HepG2 (cell line): ENCODE data around the gene ENO2. TPM values are rescaled to one million over a fixed set of nuclear protein-coding genes. Genes with fewer than 3 reads are reported as not detected.

ENCODE experiments used
- FOSL1 ChIP-seq: sonication (generic); formaldehyde crosslinking; IDR thresholded peaks from 2 replicates; pipeline ENCODE4 v1.9.0; 2021; ENCODE audit warnings: missing genetic modification reagents, borderline replicate concordance
- HNRNPL ChIP-seq: fragments of 200-400 bp; formaldehyde crosslinking; IDR thresholded peaks from 2 replicates; pipeline ENCODE4 v1.6.1; 2017; ENCODE audit warnings: mild to moderate bottlenecking, low read depth, low read length
- HOMEZ ChIP-seq: IDR thresholded peaks from 2 replicates; pipeline ENCODE4 v1.6.1; 2016; ENCODE audit warnings: low read depth
- KAT8 ChIP-seq: IDR thresholded peaks from 2 replicates; pipeline ENCODE4 v1.6.1; 2016; ENCODE audit warnings: missing genetic modification reagents, missing compliant biosample characterization
- MED13 ChIP-seq: sonication (generic); formaldehyde crosslinking; IDR thresholded peaks from 2 replicates; pipeline ENCODE4 v1.5.0; 2020; ENCODE audit warnings: missing genetic modification reagents
- MYC ChIP-seq: sonication (generic); formaldehyde crosslinking; IDR thresholded peaks from 2 replicates; pipeline ENCODE4 v1.9.0; 2021; ENCODE audit warnings: missing genetic modification reagents, borderline replicate concordance
- NFKBIZ ChIP-seq: IDR thresholded peaks from 2 replicates; pipeline ENCODE4 v1.6.1; 2018; ENCODE audit warnings: missing genetic modification reagents, missing compliant biosample characterization
- PPARG ChIP-seq: conservative IDR thresholded peaks from 2 replicates; pipeline ENCODE4 v1.6.1; 2016; ENCODE audit warnings: missing biosample characterization, missing genetic modification reagents
- STAG1 ChIP-seq: sonication (generic); formaldehyde crosslinking; IDR thresholded peaks from 2 replicates; pipeline ENCODE4 v1.4.0; 2020; ENCODE audit warnings: missing genetic modification reagents
- ZKSCAN8 ChIP-seq: IDR thresholded peaks from 2 replicates; pipeline ENCODE4 v1.6.1; 2016; ENCODE audit warnings: borderline replicate concordance, missing genetic modification reagents, missing compliant biosample characterization
- ZNF460 ChIP-seq: sonication (generic); formaldehyde crosslinking; IDR thresholded peaks from 2 replicates; pipeline ENCODE4 v1.5.1; 2020; ENCODE audit warnings: missing genetic modification reagents, mild to moderate bottlenecking, borderline replicate concordance
- ZNF629 ChIP-seq: sonication (generic); formaldehyde crosslinking; conservative IDR thresholded peaks from 2 replicates; pipeline ENCODE4 v1.5.0; 2020; ENCODE audit warnings: missing genetic modification reagents
- ZNF770 ChIP-seq: sonication (generic); formaldehyde crosslinking; IDR thresholded peaks from 2 replicates; pipeline ENCODE4 v1.5.0; 2020; ENCODE audit warnings: mild to moderate bottlenecking, missing genetic modification reagents
- ZNF792 ChIP-seq: IDR thresholded peaks from 2 replicates; pipeline ENCODE4 v1.6.1; 2016
- polyA plus RNA-seq, 8 experiments: library from polyadenylated mRNA; depleted of rRNA in 3 of 8; stranded (reverse) in 7 of 8; unstranded in 1 of 8; fragments of >200 nt; fragmentation: Illumina TruSeq in 4 of 8; extraction: Trizol in 4 of 8; gene quantifications; 2 replicates each; pipeline versions ENCODE4 v1.2.1 to v1.2.3, GENCODE V29; 2011 to 2016; ENCODE audit warnings: low read depth in 4 of 8, missing spikeins in 1 of 8, mixed read lengths in 1 of 8; ENCODE audit not compliant: insufficient read depth in 1 of 8
- total RNA-seq, 5 experiments: library from RNA; depleted of rRNA; stranded (reverse); fragments of >200 nt; fragmentation: Illumina TruSeq; extraction: Trizol; gene quantifications; 2 replicates each; pipeline ENCODE4 v1.2.3, GENCODE V29; 2016; ENCODE audit warnings: low read depth in 1 of 5
- TF ChIP-seq, protein P1 (sequence below): sonication (generic); formaldehyde crosslinking; IDR thresholded peaks from 2 replicates; pipeline ENCODE4 v1.4.0; 2020; ENCODE audit warnings: missing genetic modification reagents, borderline replicate concordance
- TF ChIP-seq, protein P2 (sequence below): sonication (generic); formaldehyde crosslinking; IDR thresholded peaks from 2 replicates; pipeline ENCODE4 v1.5.1; 2020; ENCODE audit warnings: mild to moderate bottlenecking, missing genetic modification reagents, borderline replicate concordance
- TF ChIP-seq, protein P3 (sequence below): IDR thresholded peaks from 2 replicates; pipeline ENCODE4 v1.6.1; 2016; ENCODE audit warnings: mild to moderate bottlenecking, missing biosample characterization, missing genetic modification reagents

ENO2 gene
- total and polyA plus RNA-seq, 2 of the 13 experiments (the other 11 are each of a cell fraction or from before 2014, with no cell fraction given) = 19.3 to 136 TPM

- TF ChIP-seq, protein P1, sequence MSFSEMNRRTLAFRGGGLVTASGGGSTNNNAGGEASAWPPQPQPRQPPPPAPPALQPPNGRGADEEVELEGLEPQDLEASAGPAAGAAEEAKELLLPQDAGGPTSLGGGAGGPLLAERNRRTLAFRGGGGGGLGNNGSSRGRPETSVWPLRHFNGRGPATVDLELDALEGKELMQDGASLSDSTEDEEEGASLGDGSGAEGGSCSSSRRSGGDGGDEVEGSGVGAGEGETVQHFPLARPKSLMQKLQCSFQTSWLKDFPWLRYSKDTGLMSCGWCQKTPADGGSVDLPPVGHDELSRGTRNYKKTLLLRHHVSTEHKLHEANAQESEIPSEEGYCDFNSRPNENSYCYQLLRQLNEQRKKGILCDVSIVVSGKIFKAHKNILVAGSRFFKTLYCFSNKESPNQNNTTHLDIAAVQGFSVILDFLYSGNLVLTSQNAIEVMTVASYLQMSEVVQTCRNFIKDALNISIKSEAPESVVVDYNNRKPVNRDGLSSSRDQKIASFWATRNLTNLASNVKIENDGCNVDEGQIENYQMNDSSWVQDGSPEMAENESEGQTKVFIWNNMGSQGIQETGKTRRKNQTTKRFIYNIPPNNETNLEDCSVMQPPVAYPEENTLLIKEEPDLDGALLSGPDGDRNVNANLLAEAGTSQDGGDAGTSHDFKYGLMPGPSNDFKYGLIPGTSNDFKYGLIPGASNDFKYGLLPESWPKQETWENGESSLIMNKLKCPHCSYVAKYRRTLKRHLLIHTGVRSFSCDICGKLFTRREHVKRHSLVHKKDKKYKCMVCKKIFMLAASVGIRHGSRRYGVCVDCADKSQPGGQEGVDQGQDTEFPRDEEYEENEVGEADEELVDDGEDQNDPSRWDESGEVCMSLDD (CRISPR knock-in tag) = no peak
- peak; percentile 92 for TF ChIP-seq ZKSCAN8 (CRISPR knock-in tag)
- TF ChIP-seq, protein P2, sequence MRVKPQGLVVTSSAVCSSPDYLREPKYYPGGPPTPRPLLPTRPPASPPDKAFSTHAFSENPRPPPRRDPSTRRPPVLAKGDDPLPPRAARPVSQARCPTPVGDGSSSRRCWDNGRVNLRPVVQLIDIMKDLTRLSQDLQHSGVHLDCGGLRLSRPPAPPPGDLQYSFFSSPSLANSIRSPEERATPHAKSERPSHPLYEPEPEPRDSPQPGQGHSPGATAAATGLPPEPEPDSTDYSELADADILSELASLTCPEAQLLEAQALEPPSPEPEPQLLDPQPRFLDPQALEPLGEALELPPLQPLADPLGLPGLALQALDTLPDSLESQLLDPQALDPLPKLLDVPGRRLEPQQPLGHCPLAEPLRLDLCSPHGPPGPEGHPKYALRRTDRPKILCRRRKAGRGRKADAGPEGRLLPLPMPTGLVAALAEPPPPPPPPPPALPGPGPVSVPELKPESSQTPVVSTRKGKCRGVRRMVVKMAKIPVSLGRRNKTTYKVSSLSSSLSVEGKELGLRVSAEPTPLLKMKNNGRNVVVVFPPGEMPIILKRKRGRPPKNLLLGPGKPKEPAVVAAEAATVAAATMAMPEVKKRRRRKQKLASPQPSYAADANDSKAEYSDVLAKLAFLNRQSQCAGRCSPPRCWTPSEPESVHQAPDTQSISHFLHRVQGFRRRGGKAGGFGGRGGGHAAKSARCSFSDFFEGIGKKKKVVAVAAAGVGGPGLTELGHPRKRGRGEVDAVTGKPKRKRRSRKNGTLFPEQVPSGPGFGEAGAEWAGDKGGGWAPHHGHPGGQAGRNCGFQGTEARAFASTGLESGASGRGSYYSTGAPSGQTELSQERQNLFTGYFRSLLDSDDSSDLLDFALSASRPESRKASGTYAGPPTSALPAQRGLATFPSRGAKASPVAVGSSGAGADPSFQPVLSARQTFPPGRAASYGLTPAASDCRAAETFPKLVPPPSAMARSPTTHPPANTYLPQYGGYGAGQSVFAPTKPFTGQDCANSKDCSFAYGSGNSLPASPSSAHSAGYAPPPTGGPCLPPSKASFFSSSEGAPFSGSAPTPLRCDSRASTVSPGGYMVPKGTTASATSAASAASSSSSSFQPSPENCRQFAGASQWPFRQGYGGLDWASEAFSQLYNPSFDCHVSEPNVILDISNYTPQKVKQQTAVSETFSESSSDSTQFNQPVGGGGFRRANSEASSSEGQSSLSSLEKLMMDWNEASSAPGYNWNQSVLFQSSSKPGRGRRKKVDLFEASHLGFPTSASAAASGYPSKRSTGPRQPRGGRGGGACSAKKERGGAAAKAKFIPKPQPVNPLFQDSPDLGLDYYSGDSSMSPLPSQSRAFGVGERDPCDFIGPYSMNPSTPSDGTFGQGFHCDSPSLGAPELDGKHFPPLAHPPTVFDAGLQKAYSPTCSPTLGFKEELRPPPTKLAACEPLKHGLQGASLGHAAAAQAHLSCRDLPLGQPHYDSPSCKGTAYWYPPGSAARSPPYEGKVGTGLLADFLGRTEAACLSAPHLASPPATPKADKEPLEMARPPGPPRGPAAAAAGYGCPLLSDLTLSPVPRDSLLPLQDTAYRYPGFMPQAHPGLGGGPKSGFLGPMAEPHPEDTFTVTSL (CRISPR knock-in tag) = peak; percentile 69; the same call in 1 of the 2 replicates
- TF ChIP-seq FOSL1 (CRISPR knock-in tag) = 0 out of 2 replicates have a peak, but pooled peaks have one; percentile 9
- TF ChIP-seq KAT8 (CRISPR knock-in tag) = peak; percentile 94
- TF ChIP-seq MED13 (CRISPR knock-in tag) = peak; percentile 34; the same call in 1 of the 2 replicates
- TF ChIP-seq ZNF792 = peak; percentile 97
- peak; percentile 74 for TF ChIP-seq NFKBIZ
- TF ChIP-seq, protein P3, sequence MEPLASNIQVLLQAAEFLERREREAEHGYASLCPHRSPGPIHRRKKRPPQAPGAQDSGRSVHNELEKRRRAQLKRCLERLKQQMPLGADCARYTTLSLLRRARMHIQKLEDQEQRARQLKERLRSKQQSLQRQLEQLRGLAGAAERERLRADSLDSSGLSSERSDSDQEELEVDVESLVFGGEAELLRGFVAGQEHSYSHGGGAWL (CRISPR knock-in tag) = no peak
- no peak for TF ChIP-seq MYC (CRISPR knock-in tag)
- peak; percentile 93 for TF ChIP-seq PPARG
- 0 out of 2 replicates have a peak, but pooled peaks have one; percentile 20 for TF ChIP-seq ZNF460 (CRISPR knock-in tag)
- no peak for TF ChIP-seq HNRNPL
- TF ChIP-seq HOMEZ = peak; percentile 37; the same call in 1 of the 2 replicates
- TF ChIP-seq STAG1 (CRISPR knock-in tag) = no peak; the same call in 1 of the 2 replicates
- no peak for TF ChIP-seq ZNF770 (CRISPR knock-in tag)
- TF ChIP-seq ZNF629 (CRISPR knock-in tag) = 0 out of 2 replicates have a peak, but pooled peaks have one; percentile 42
Observed at GRCh38 chr12:6943722-6944380, 29.5 kb downstream of the ENO2 start, which contains the start of the genes C12orf57 and RNU7-1 (continued).
